HEK293 (cell line): ENCODE data around the gene PNPLA6.

Experiments
- HOXA7 ChIP-seq: sonication (generic); formaldehyde crosslinking; IDR thresholded peaks from 2 replicates; pipeline ENCODE4 v1.8.1; 2022; ENCODE audit warnings: missing genetic modification reagents, borderline replicate concordance
- KLF1 ChIP-seq: fragments of 450-650 bp; formaldehyde crosslinking; IDR thresholded peaks from 2 replicates; pipeline ENCODE4 v1.5.1; 2016; ENCODE audit warnings: missing biosample characterization, missing genetic modification characterization
- MEIS1 ChIP-seq: sonication (generic); formaldehyde crosslinking; IDR thresholded peaks from 2 replicates; pipeline ENCODE4 v1.8.1; 2022; ENCODE audit warnings: missing genetic modification reagents, mild to moderate bottlenecking, borderline replicate concordance
- PRDM10 ChIP-seq: fragments of 450-650 bp; formaldehyde crosslinking; IDR thresholded peaks from 2 replicates; pipeline ENCODE4 v1.5.1; 2016; ENCODE audit warnings: missing biosample characterization, missing genetic modification characterization
- PRDM6 ChIP-seq: fragments of 450-650 bp; formaldehyde crosslinking; IDR thresholded peaks from 2 replicates; pipeline ENCODE4 v1.5.1; 2017; ENCODE audit warnings: missing biosample characterization, missing genetic modification characterization
- SALL2 ChIP-seq: fragments of 450-650 bp; formaldehyde crosslinking; IDR thresholded peaks from 2 replicates; pipeline ENCODE4 v1.5.0; 2017; ENCODE audit warnings: missing biosample characterization, mild to moderate bottlenecking, missing genetic modification characterization, borderline replicate concordance
- SETDB1 ChIP-seq: IDR thresholded peaks from one replicate; pipeline ENCODE4 v1.6.1; 2017; ENCODE audit warnings: mild to moderate bottlenecking, low read length, moderate library complexity, mixed read lengths; ENCODE audit not compliant: insufficient read length
- SP7 ChIP-seq: fragments of 450-650 bp; formaldehyde crosslinking; IDR thresholded peaks from 2 replicates; pipeline ENCODE4 v1.5.1; 2016; ENCODE audit warnings: missing biosample characterization, missing genetic modification characterization
- ZBTB1 ChIP-seq: fragments of 450-650 bp; formaldehyde crosslinking; IDR thresholded peaks from 2 replicates; pipeline ENCODE4 v1.5.1; 2016; ENCODE audit warnings: missing biosample characterization, missing genetic modification characterization
- ZBTB26 ChIP-seq: fragments of 450-650 bp; formaldehyde crosslinking; optimal IDR thresholded peaks from 2 replicates; pipeline ENCODE3; 2016; ENCODE audit warnings: missing biosample characterization, mild to moderate bottlenecking, missing genetic modification characterization
- ZNF174 ChIP-seq: fragments of 450-650 bp; formaldehyde crosslinking; IDR thresholded peaks from 2 replicates; pipeline ENCODE4 v1.5.0; 2017; ENCODE audit warnings: missing biosample characterization, mild to moderate bottlenecking, missing genetic modification characterization
- ZNF19 ChIP-seq: fragments of 450-650 bp; formaldehyde crosslinking; IDR thresholded peaks from 2 replicates; pipeline ENCODE4; 2016; ENCODE audit warnings: missing biosample characterization, missing genetic modification characterization, low read depth
- ZNF202 ChIP-seq: fragments of 450-650 bp; formaldehyde crosslinking; IDR thresholded peaks from 2 replicates; pipeline ENCODE4 v1.5.1; 2016; ENCODE audit warnings: missing biosample characterization, missing genetic modification characterization, borderline replicate concordance
- ZNF280D ChIP-seq: fragments of 450-650 bp; formaldehyde crosslinking; IDR thresholded peaks from 2 replicates; pipeline ENCODE4 v1.5.1; 2016; ENCODE audit warnings: missing biosample characterization, missing genetic modification characterization
- ZNF394 ChIP-seq: fragments of 450-650 bp; formaldehyde crosslinking; IDR thresholded peaks from 2 replicates; pipeline ENCODE4 v1.5.1; 2016; ENCODE audit warnings: missing biosample characterization, missing genetic modification characterization, mild to moderate bottlenecking, moderate library complexity, borderline replicate concordance
- ZNF473 ChIP-seq: fragments of 450-650 bp; formaldehyde crosslinking; IDR thresholded peaks from 2 replicates; pipeline ENCODE4 v1.5.1; 2017; ENCODE audit warnings: missing biosample characterization, missing genetic modification characterization
- ZNF514 ChIP-seq: fragments of 450-650 bp; formaldehyde crosslinking; IDR thresholded peaks from 2 replicates; pipeline ENCODE4 v1.5.1; 2016; ENCODE audit warnings: missing biosample characterization, missing genetic modification characterization
- ZNF530 ChIP-seq: fragments of 450-650 bp; formaldehyde crosslinking; IDR thresholded peaks from 2 replicates; pipeline ENCODE4 v1.5.1; 2016; ENCODE audit warnings: low read depth, missing biosample characterization, missing genetic modification characterization
- ZNF596 ChIP-seq: fragments of 450-650 bp; IDR thresholded peaks from 2 replicates; pipeline ENCODE4 v1.5.0; 2018; ENCODE audit warnings: missing biosample characterization, mild to moderate bottlenecking, missing genetic modification characterization, moderate library complexity
- ZNF626 ChIP-seq: fragments of 450-650 bp; sonication (Bioruptor Pico); formaldehyde crosslinking; IDR thresholded peaks from 2 replicates; pipeline ENCODE4 v1.5.1; 2018; ENCODE audit warnings: missing biosample characterization, missing genetic modification characterization, inconsistent platforms
- ZNF777 ChIP-seq: fragments of 450-650 bp; formaldehyde crosslinking; IDR thresholded peaks from 2 replicates; pipeline ENCODE4 v1.5.1; 2017; ENCODE audit warnings: missing biosample characterization, missing genetic modification characterization, borderline replicate concordance
- TF ChIP-seq, protein P1 (sequence below): fragments of 450-650 bp; formaldehyde crosslinking; conservative IDR thresholded peaks from 2 replicates; pipeline ENCODE4 v1.5.1; 2016; ENCODE audit warnings: low read depth, missing biosample characterization, missing genetic modification characterization
- TF ChIP-seq, protein P2 (sequence below): fragments of 450-650 bp; formaldehyde crosslinking; IDR thresholded peaks from 2 replicates; pipeline ENCODE4 v1.5.1; 2016; ENCODE audit warnings: missing biosample characterization, missing genetic modification characterization

PNPLA6 gene

GRCh38 chr19:7515645-7516151 lies 19.8 kb upstream of the PNPLA6 start, which contains the start of gene ZNF358 (continued):
- TF ChIP-seq ZNF530 (tag by site-specific recombination) (no peak), ZNF473 (tag by site-specific recombination) (no peak), ZNF596 (no peak), PRDM10 (tag by site-specific recombination) (peak; percentile 51), ZBTB26 (peak; percentile 57), KLF1 (tag by site-specific recombination) (0 out of 2 replicates have a peak, but pooled peaks have one; percentile 31), HOXA7 (CRISPR knock-in tag) (no peak), ZNF280D (tag by site-specific recombination) (no peak), ZNF777 (peak; percentile 50; the same call in 1 of the 2 replicates), ZNF514 (tag by site-specific recombination) (no peak), SALL2 (tag by site-specific recombination) (no peak), SETDB1 (no peak), ZBTB1 (tag by site-specific recombination) (no peak), ZNF19 (tag by site-specific recombination) (no peak), PRDM6 (no peak), ZNF202 (tag by site-specific recombination) (peak; percentile 100), ZNF626 (no peak), ZNF174 (tag by site-specific recombination) (no peak), MEIS1 (CRISPR knock-in tag) (no peak), SP7 (tag by site-specific recombination) (peak; percentile 33; the same call in 1 of the 2 replicates), ZNF394 (no peak)
- TF ChIP-seq, protein P1, sequence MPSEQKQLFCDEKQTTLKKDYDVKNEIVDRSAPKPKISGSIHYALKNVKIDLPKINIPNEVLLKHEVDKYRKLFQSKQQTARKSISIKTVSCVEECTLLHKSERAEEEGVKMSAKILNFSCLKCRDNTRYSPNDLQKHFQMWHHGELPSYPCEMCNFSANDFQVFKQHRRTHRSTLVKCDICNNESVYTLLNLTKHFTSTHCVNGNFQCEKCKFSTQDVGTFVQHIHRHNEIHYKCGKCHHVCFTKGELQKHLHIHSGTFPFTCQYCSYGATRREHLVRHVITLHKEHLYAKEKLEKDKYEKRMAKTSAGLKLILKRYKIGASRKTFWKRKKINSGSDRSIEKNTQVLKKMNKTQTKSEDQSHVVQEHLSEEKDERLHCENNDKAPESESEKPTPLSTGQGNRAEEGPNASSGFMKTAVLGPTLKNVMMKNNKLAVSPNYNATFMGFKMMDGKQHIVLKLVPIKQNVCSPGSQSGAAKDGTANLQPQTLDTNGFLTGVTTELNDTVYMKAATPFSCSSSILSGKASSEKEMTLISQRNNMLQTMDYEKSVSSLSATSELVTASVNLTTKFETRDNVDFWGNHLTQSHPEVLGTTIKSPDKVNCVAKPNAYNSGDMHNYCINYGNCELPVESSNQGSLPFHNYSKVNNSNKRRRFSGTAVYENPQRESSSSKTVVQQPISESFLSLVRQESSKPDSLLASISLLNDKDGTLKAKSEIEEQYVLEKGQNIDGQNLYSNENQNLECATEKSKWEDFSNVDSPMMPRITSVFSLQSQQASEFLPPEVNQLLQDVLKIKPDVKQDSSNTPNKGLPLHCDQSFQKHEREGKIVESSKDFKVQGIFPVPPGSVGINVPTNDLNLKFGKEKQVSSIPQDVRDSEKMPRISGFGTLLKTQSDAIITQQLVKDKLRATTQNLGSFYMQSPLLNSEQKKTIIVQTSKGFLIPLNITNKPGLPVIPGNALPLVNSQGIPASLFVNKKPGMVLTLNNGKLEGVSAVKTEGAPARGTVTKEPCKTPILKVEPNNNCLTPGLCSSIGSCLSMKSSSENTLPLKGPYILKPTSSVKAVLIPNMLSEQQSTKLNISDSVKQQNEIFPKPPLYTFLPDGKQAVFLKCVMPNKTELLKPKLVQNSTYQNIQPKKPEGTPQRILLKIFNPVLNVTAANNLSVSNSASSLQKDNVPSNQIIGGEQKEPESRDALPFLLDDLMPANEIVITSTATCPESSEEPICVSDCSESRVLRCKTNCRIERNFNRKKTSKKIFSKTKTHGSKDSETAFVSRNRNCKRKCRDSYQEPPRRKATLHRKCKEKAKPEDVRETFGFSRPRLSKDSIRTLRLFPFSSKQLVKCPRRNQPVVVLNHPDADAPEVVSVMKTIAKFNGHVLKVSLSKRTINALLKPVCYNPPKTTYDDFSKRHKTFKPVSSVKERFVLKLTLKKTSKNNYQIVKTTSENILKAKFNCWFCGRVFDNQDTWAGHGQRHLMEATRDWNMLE, result no peak
- TF ChIP-seq, protein P2, sequence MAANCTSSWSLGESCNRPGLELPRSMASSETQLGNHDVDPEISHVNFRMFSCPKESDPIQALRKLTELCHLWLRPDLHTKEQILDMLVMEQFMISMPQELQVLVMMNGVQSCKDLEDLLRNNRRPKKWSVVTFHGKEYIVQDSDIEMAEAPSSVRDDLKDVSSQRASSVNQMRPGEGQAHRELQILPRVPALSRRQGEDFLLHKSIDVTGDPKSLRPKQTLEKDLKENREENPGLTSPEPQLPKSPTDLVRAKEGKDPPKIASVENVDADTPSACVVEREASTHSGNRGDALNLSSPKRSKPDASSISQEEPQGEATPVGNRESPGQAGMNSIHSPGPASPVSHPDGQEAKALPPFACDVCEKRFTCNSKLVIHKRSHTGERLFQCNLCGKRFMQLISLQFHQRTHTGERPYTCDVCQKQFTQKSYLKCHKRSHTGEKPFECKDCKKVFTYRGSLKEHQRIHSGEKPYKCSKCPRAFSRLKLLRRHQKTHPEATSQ (tag by site-specific recombination), result no peak
